GM18526 (cell line): ENCODE results near the gene TCEANC.

Experiments used
- POLR2A ChIP-seq: IDR thresholded peaks from 3 replicates; pipeline ENCODE4 v1.6.1; 2011; ENCODE audit not compliant: insufficient read length; ENCODE audit errors: extremely low read depth

TCEANC gene, protein sequence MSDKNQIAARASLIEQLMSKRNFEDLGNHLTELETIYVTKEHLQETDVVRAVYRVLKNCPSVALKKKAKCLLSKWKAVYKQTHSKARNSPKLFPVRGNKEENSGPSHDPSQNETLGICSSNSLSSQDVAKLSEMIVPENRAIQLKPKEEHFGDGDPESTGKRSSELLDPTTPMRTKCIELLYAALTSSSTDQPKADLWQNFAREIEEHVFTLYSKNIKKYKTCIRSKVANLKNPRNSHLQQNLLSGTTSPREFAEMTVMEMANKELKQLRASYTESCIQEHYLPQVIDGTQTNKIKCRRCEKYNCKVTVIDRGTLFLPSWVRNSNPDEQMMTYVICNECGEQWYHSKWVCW

DNA sequence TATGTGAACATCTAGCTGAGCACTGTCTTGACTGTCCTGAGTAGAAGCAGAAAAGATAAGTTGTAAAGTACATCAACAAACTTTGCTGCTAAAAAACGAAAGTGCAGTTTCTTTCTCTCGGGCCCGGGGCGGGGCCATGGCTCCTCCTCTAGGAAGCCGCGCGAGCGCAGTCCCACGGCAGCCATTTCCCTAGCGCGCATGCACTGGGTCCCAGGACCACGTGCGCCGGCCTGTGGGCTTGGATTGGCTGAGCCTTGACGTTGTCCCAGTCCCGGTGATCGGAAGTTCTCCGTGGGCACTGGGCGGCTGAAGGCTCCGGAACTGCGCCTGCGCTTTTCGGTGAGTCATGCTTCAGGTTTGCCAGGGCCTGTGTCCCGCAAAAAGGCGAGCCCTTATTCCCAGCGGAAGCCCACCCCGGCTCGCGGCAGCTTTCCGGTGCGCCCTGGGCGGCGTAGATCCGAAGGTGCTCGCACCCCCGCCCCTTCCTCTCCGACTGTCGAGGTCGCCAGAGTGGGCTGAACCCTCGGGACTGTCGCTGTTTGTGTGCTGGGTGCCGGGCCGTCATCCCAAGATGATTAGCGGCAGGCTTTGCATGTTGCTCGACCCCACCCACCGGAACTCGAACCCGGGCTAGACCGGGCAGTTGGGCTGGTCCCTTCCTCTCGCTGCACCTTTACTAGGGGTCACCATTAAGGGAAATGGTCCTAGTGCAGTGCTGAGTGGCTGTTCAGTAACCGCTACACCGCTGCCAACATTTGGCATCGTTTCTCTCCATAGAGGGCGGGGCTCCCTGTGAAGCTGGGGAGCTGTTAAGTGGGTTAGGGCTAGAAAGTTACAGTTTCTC, at the start of gene TCEANC:
Gene TCEANC (plus strand): TSS at position 292 of the 844 bp plus-strand sequence. CDS start 9,368 bp downstream, outside the sequence.
- TF ChIP-seq POLR2A: peak; percentile 73

DNA sequence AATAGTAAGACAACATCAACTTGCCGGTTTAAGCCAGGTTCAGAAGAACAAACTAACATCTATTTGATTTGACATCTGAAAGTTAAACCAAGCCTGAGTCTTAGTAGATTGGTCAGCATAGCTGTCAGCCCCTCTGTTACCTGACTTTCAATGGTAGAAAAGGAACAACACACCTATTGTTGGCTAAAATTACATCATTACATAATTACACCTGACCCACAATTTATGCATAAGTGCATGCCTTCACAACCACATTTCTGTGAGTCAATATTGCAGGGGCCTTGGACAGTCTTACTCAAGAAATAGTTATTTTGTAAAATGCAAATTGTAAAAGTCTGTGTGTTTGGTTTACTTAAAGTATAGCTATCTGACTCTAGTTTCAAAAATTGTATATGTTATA, 47.3 kb upstream of the TCEANC start:
- TF ChIP-seq POLR2A: no peak

DNA sequence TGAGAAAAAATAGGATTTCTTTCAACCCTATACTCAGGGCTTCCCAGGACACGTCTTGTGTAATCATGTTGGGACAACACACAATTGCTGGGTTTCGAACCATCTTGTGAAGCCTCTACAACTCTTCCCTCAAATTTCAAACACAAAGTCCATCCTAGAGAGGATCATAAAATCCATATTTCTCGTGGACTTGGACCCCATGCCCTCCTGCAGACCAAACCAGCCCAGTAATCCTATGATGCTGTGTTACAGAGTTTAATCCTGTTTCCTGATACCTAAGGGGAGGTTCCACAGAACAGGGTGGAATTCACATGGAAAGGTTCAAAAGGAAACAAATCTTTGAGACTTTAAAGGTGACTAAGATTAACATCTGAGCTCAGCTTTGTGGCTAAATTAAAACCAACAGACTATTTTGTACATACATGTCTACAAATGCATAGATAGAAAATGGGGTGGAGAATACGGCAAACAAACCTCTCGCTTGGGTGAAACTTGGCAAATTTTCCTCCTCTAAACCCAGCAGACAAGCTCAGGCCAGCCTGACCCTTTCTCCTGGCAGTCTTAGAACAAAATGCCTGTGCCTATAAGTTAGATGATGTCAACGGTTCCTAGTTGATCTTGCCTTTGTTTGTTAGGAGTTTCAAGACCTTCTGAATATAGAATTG, 45.5 kb upstream of the TCEANC start:
- TF ChIP-seq POLR2A: no peak

DNA sequence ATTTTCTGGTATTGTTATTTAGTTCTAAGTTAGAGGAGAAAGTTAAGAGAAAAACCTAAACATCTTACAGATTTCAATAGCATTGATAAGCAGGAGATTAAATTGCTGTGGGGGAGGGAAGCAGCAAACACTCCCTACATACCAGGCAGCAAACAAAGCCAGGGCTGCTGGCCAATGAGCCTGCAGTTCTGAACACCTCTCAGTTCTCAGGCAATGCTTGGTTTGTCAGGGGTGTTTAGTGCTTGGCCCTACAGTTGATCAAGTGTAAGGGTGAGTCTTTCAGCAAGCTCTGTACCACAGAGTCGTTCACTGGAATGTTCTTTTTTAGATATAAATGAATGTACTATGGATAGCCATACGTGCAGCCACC, 45.0 kb upstream of the TCEANC start:
- TF ChIP-seq POLR2A: no peak

DNA sequence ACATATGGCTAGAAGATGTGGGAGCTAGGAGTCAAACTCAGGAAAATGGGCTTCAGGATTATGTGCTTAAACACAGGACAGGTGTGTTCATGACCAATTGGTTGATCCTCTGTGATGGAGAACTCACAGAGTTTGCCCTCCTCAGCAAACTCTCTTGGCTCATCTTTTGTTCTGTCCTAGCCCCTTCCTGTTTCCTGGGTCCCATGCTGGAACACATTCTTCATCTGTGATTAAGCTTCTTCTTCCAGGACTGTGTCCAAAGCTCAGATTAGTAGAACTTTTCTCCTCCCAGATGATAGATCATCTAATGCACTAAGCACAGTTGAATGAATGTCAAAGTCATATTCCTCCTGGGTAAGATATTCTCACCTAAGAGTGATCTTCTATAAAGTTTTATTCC, 38.8 kb upstream of the TCEANC start:
- TF ChIP-seq POLR2A: no peak

DNA sequence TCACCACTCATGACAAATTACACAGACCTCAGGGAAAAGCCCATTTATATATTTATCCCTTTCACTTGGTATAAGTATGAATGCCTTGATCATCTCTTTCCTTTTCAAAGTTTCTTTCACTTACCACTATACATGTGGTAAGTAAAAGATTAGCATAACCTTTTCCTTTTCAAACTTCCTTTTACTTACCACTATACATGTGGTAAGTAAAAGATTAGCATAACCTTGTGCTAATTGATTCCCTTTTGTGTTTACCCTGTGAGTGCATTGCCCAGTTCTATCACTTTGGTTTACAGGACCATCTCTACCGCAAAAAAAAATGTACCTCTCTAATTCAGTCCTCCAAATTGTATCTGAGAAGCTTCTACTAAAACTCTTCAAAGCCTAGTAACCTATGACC, 32.7 kb upstream of the TCEANC start:
- TF ChIP-seq POLR2A: no peak

DNA sequence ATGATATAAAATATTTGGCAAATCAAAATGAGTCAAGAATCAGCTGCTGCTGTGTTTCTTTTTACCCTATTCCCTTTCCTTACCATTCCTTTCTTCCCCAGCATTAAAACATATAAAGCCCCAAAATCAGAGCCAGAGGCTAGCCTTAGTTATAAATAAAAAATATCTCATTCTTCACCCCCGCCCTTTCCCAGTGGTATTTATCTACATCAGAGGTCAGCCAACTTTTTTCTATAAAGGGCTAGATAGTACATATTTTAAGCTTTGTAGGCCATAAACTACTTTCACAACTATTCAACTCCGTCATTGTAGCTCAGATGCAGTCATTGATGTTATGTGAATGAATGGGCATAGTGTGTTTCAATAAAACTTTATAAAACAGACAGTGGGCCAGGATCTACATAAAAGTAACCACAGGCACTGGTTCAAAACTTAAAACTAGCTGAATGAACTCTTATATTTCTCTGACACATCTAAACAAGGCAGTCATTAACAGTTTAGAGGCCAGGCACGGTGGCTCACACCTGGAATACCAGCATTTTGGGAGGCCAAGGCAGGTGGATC, 30.5 kb upstream of the TCEANC start:
- TF ChIP-seq POLR2A: no peak

DNA sequence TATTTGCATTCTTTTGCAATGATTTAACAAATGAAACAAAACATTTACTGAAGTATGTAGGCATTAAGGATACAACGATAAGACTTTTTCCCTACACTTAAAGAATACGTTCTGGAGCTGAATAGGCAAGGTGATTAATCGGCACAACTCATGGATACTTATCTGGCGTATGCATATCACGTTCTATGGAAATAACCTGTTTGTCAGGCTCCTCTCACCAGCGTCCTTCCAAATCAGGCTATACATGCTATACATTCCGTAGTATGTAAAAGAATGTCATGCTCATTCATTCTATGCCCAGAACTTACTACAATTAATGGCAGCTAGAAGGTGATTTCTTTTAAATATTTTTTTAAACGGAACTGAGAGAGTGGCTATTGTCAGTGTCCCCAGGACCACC, 25.6 kb upstream of the TCEANC start:
- no peak for TF ChIP-seq POLR2A

DNA sequence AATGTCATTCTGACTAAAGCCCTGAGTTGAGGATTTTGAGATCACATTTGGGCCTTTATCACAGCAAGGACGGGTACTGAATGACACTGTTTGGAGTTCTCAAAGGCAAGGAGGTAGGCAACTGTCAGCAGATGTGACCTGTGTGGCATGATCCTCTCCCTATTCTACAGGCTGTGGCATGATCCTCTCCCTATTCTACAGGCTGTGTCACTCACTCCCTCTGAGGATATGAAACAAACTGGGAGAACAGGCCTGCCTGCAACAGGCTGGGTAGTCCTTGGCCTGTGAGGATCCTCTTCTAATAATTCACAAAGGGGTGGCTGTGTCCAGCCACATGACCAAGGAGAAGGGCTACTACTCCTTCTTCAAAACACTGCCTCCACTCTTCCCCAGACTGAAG, 14.9 kb upstream of the TCEANC start:
- TF ChIP-seq POLR2A: no peak

DNA sequence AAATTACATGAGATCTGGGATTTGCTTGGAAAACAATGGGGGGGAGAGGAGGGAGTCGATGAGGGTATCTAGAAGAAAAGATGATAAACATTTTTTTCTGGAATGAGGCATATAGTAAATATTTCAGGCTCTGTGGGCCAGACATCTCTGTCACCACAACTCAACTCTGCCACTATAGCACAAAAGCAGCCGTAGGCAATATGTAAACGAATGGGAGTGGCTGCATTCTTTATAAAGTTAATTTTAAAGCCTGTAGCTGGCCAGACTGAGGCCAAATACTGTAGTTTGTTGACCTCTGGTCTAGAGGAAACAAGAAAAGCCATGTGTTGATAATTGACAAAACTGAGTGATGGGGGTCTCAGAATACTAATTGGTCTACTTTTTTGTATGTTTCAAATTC, 14.1 kb upstream of the TCEANC start:
- TF ChIP-seq POLR2A: no peak

DNA sequence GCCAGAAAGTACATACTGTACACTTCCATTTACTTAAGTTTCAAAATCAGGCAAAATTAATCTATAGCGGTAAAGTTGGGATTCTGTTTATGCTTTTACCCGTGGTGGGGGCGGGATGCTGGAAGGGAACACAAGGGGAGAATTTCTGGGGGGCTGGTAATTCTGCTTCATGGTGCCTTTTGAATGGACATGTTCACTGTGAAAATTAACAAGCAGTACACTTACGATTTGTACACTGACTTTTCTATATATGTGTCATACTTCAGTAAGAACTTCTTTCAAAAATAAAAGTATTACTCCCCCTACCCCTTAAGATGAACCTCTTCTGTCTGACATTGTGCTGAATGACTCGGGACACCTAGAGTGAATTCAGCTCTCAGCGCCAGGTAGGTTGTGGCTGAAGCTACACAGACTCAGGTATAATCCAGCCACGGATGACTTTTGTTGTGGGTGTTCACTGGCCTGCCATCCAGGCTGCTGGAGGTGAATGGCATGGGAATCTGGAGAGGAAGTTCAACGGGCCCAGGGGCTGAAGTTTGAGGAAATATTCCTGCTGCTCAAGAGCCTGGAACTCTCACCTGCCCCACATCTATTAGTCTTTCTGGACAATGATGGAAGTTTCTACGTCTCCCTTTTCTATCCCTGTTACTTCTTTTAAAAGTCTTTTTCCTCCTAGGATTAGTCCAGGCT, 7.3 kb upstream of the TCEANC start:
- TF ChIP-seq POLR2A: no peak

DNA sequence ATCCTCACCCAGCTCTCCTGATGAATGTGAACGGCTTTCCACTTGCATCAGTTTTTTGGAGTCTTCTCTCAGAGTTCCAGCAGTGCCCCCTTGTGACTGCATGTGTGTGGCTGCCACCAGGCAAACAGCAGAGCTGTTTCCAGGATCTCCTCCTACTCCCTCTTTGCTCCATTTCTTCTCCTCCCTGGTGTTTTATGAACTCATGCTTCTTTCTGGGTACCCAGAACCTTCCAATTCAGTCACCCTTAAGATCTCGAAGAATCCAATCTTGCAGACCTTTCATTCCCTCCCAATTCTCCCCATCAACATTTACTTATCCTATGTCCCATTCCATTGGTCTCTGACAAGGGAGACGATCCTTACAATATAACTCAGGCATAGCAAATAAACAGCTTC, 6.8 kb upstream of the TCEANC start:
- no peak for TF ChIP-seq POLR2A

DNA sequence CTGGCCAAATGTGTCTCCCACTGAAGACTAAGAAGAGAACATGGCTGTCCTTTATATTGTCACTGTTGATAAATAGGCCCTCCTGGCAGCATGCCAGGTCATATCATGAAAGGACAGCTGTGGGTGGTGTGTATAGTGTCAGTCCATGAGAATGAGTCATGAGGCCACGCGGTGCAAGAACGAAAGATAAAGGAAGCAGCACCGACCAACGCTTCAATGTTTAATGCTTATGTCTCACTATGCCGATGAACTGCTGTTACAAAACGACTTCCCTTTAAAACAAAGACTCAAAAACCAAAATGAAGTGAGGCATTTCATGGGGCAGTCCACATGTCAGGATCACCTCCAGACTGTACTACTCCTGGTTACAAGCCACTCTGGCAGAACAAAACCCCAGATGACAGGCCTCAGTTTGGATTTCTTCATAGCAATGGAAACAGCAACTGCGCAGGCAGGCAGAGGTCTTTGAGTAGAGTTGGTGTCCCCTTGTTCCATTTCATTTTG, 5.2 kb upstream of the TCEANC start:
- TF ChIP-seq POLR2A: no peak

DNA sequence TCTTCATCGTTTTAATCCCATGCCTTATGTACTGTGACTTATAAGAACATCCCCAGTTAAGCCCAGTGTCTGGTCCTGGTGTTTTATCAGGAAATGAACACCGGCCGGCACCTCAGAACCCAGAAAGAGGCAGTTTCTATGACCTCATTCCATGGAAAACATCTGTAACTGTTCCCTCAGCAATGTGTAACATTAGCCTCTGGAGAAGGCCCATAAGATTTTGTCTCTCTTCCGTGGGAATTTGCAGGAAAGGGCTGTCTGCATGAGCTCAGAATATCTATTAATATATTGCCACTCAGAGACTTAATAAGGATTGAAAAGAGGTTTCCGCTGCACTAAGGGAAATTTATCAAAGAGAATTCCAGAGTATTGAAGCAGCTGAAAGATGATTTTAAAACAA, 3.1 kb upstream of the TCEANC start:
- TF ChIP-seq POLR2A: no peak

DNA sequence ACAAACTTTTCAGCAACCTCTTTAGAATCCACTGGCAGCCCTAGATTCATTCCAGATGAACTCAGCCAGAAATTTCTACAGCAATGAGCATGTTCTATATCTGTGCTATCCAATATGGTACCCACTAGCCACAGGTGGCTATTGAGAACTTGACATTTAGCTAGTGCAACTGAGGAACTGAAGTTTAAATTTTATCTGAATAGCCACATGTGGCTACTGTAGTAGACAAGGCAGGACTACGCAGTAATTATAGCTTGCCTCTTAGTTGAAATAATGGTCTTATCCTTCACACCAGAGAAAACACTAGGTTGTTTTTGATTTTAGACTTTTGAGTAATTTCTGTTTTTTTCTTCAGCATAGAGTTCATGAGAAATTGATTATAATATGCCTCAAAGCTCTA, 2.6 kb upstream of the TCEANC start:
- TF ChIP-seq POLR2A: no peak
